Measurements from ENCODE around the gene MAP3K15.

Gene MAP3K15

DNA sequence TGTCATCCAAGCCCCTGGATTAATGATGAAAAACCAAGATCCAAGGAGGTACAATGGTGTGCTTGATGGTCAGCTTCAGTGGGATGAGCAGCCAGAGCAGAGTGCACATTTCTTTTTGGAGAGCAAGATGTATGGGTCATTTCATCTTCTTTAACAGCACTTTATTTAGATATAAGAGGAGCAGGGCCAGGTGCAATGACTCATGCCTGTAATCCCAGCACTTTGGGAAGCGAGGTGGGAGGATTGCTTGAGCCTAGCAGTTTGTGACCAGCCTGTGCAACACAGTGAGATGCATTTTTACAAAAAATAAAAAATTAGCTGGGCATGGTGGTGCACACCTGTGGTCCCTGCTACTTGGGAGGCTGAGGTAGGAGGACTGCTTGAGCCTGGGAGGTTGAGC lies 45.3 kb upstream of the MAP3K15 start:
- H2AFZ ChIP-seq (ENCODE audit: low read length), result no peak overlapping the region
- no peak for TF ChIP-seq EZH2 (IDR thresholded peaks at IDR 0.05; ENCODE audit: borderline replicate concordance, low read length)
- TF ChIP-seq, protein P1, sequence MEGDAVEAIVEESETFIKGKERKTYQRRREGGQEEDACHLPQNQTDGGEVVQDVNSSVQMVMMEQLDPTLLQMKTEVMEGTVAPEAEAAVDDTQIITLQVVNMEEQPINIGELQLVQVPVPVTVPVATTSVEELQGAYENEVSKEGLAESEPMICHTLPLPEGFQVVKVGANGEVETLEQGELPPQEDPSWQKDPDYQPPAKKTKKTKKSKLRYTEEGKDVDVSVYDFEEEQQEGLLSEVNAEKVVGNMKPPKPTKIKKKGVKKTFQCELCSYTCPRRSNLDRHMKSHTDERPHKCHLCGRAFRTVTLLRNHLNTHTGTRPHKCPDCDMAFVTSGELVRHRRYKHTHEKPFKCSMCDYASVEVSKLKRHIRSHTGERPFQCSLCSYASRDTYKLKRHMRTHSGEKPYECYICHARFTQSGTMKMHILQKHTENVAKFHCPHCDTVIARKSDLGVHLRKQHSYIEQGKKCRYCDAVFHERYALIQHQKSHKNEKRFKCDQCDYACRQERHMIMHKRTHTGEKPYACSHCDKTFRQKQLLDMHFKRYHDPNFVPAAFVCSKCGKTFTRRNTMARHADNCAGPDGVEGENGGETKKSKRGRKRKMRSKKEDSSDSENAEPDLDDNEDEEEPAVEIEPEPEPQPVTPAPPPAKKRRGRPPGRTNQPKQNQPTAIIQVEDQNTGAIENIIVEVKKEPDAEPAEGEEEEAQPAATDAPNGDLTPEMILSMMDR (IDR thresholded peaks at IDR 0.05; ENCODE audit: low read length), result no peak
- no peaks in the 10 kb centered on the region for H3F3A ChIP-seq (ENCODE audit: insufficient read depth, low read length)
- no peak overlapping the region for H3K4me3 ChIP-seq (ENCODE audit: low read depth, low read length, poor library complexity, severe bottlenecking)
- H3K9me2 ChIP-seq (ENCODE audit: low read depth, low read length), result no peaks in the 10 kb centered on the region
- peaks cover 20% of the 10 kb centered on the region; the same call in 1 of the 2 replicates for H3K36me3 ChIP-seq (ENCODE audit: insufficient read depth, low read length)
- no peak overlapping the region for H3K9ac ChIP-seq (ENCODE audit: low read length)
- no peak overlapping the region for H3K27ac ChIP-seq (ENCODE audit: low read depth, low read length, poor library complexity, severe bottlenecking)
- H3K27me3 ChIP-seq (ENCODE audit: insufficient read depth, low read length), result no peaks in the 10 kb centered on the region
- H4K20me1 ChIP-seq (ENCODE audit: insufficient read depth, low read length), result no peaks in the 10 kb centered on the region
- H3K4me1 ChIP-seq (ENCODE audit: insufficient read depth, low read length, severe bottlenecking), result no peaks in the 10 kb centered on the region
- H3K4me2 ChIP-seq (ENCODE audit: low read length), result no peak overlapping the region
- no peaks in the 10 kb centered on the region for H3K9me3 ChIP-seq (ENCODE audit: low read length)
- H3K79me2 ChIP-seq (ENCODE audit: insufficient read depth, low read length), result no peaks in the 10 kb centered on the region

DNA sequence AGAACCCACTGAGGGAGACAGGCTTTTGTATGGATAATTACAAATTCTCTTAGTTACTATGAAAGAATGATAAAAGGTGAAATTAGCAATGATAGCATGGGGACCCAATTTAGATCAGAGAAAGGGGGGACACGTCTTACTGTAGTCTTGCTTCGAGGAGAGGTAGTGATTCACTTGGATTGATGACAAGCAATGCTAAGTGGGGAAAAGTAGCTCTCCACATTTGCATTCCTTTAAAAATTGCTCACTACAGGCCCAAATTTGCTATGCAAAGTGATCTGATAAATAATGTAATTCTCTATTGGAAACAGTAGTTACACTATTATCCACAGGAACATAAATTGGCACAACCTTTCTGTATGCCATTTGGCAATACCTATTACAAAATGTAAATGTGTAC lies 42.5 kb upstream of the MAP3K15 start:
- no peaks in the 10 kb centered on the region for H4K20me1 ChIP-seq (ENCODE audit: insufficient read depth, low read length)
- peaks cover 10% of the 10 kb centered on the region; the same call in 1 of the 2 replicates for H3K36me3 ChIP-seq (ENCODE audit: insufficient read depth, low read length)
- H2AFZ ChIP-seq (ENCODE audit: low read length), result no peak overlapping the region
- no peak overlapping the region for H3K27ac ChIP-seq (ENCODE audit: low read depth, low read length, poor library complexity, severe bottlenecking)
- H3K9ac ChIP-seq (ENCODE audit: low read length), result no peak overlapping the region
- H3F3A ChIP-seq (ENCODE audit: insufficient read depth, low read length), result no peaks in the 10 kb centered on the region
- no peaks in the 10 kb centered on the region for H3K27me3 ChIP-seq (ENCODE audit: insufficient read depth, low read length)
- H3K9me2 ChIP-seq (ENCODE audit: low read depth, low read length), result no peaks in the 10 kb centered on the region
- TF ChIP-seq EZH2 (IDR thresholded peaks at IDR 0.05; ENCODE audit: borderline replicate concordance, low read length), result no peak
- TF ChIP-seq, protein P1 (IDR thresholded peaks at IDR 0.05; ENCODE audit: low read length), result no peak
- H3K79me2 ChIP-seq (ENCODE audit: insufficient read depth, low read length), result no peaks in the 10 kb centered on the region
- H3K9me3 ChIP-seq (ENCODE audit: low read length), result no peaks in the 10 kb centered on the region
- H3K4me3 ChIP-seq (ENCODE audit: low read depth, low read length, poor library complexity, severe bottlenecking), result no peak overlapping the region
- H3K4me2 ChIP-seq (ENCODE audit: low read length), result no peak overlapping the region
- H3K4me1 ChIP-seq (ENCODE audit: insufficient read depth, low read length, severe bottlenecking), result no peaks in the 10 kb centered on the region

DNA sequence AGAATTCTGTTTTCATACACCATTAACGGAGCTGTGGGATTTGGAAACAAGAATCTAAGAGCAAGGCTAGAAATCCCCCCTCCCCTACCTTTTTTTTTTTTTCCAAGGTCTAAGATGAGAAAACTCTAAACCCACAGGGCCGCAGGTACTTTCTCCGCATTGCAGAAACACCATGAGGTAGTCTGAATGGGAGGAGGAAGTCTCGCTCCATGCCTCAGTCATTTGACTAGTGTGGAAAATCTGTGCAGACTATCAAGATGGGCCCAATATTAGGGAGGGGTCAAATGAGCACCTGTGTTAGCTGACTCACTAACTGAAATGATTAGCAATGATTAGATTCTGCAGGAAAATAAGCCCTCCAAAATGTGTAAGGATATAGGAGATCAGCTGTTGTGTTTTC lies 40.9 kb upstream of the MAP3K15 start:
- Histone ChIP-seq H3K9me3 (ENCODE audit: low read length) (no peaks in the 10 kb centered on the region), H3F3A (ENCODE audit: insufficient read depth, low read length) (no peaks in the 10 kb centered on the region), H3K9me2 (ENCODE audit: low read depth, low read length) (no peaks in the 10 kb centered on the region), H3K27me3 (ENCODE audit: insufficient read depth, low read length) (no peaks in the 10 kb centered on the region), H3K4me3 (ENCODE audit: low read depth, low read length, poor library complexity, severe bottlenecking) (no peak overlapping the region), H2AFZ (ENCODE audit: low read length) (no peak overlapping the region), H3K4me1 (ENCODE audit: insufficient read depth, low read length, severe bottlenecking) (no peaks in the 10 kb centered on the region), H3K9ac (ENCODE audit: low read length) (no peak overlapping the region), H4K20me1 (ENCODE audit: insufficient read depth, low read length) (no peaks in the 10 kb centered on the region), H3K4me2 (ENCODE audit: low read length) (no peak overlapping the region), H3K36me3 (ENCODE audit: insufficient read depth, low read length) (peaks cover 5% of the 10 kb centered on the region; the same call in 1 of the 2 replicates), H3K27ac (ENCODE audit: low read depth, low read length, poor library complexity, severe bottlenecking) (no peak overlapping the region), H3K79me2 (ENCODE audit: insufficient read depth, low read length) (no peaks in the 10 kb centered on the region)
- TF ChIP-seq, protein P1 (IDR thresholded peaks at IDR 0.05; ENCODE audit: low read length), result no peak
- TF ChIP-seq EZH2 (IDR thresholded peaks at IDR 0.05; ENCODE audit: borderline replicate concordance, low read length), result no peak

Data from OCI-LY1 (cell line).